GM10266 (cell line): ENCODE data around the gene CAPS.

ENCODE experiments used
- DNase-seq: peaks from one replicate; pipeline ENCODE4 v3.0.0; 2012; ENCODE audit errors: extremely low spot score
- CTCF ChIP-seq: IDR thresholded peaks from 2 replicates; pipeline ENCODE4 v1.5.1; 2012; ENCODE audit warnings: mild to moderate bottlenecking, low read depth; ENCODE audit not compliant: control insufficient read depth, insufficient read depth; ENCODE audit errors: missing control alignments

CAPS gene

GRCh38 chr19:5964816-5965565, 50.9 kb downstream of the CAPS start:
- TF ChIP-seq CTCF: no peak
- DNase-seq: no peak
